GM23338 (cell line): ENCODE results near the gene KRT85. TPM values are rescaled to one million over a fixed set of nuclear protein-coding genes. Genes with fewer than 3 reads are reported as not detected.

Source experiments
- ATAC-seq: fragments of 200-7000 bp; cut with Tn5 transposase; 3 replicates; pipeline ENCODE4 v1.9.1; 2020
- DNase-seq: peaks from one replicate; pipeline ENCODE4 v3.0.0-alpha.2; 2015; ENCODE audit warnings: low spot score
- H2AFZ ChIP-seq: fragments of 200-600 bp; sonication (generic); 2 replicates; pipeline ENCODE4 v1.8.0; 2016; ENCODE audit warnings: antibody characterized with exemption, mild to moderate bottlenecking, moderate library complexity
- H3F3A ChIP-seq: fragments of 200-600 bp; sonication (generic); replicated peaks from 2 replicates; pipeline ENCODE4 v1.8.0; 2017; ENCODE audit warnings: antibody characterized with exemption, mixed run types, low read depth
- H3K27ac ChIP-seq: fragments of 200-600 bp; sonication (generic); 2 replicates; pipeline ENCODE4 v1.6.1; 2016; ENCODE audit warnings: low read depth
- H3K27me3 ChIP-seq: fragments of 200-600 bp; sonication (generic); 2 replicates; pipeline ENCODE4 v1.8.0; 2016; ENCODE audit warnings: mild to moderate bottlenecking, mixed run types, moderate library complexity; ENCODE audit not compliant: insufficient read depth
- H3K36me3 ChIP-seq: fragments of 200-600 bp; sonication (generic); 2 replicates; pipeline ENCODE4 v1.8.0; 2016; ENCODE audit warnings: mild to moderate bottlenecking; ENCODE audit not compliant: insufficient read depth
- H3K4me1 ChIP-seq: fragments of 200-600 bp; sonication (generic); 2 replicates; pipeline ENCODE4 v1.8.0; 2016; ENCODE audit warnings: mild to moderate bottlenecking, moderate library complexity; ENCODE audit not compliant: insufficient read depth
- H3K4me2 ChIP-seq: fragments of 200-600 bp; sonication (generic); 2 replicates; pipeline ENCODE4 v1.7.1; 2017; ENCODE audit warnings: mixed run types
- H3K4me3 ChIP-seq: fragments of 200-600 bp; sonication (generic); 2 replicates; pipeline ENCODE4 v1.6.1; 2016; ENCODE audit warnings: mixed run types
- H3K79me2 ChIP-seq: fragments of 200-600 bp; sonication (generic); replicated peaks from 2 replicates; pipeline ENCODE4 v1.8.0; 2017; ENCODE audit warnings: mild to moderate bottlenecking; ENCODE audit not compliant: insufficient read depth
- H3K9me2 ChIP-seq: fragments of 200-600 bp; sonication (generic); 2 replicates; pipeline ENCODE4 v1.8.0; 2017; ENCODE audit not compliant: insufficient read depth
- H4K20me1 ChIP-seq: fragments of 200-600 bp; sonication (generic); replicated peaks from 2 replicates; pipeline ENCODE4 v1.8.0; 2017; ENCODE audit warnings: mild to moderate bottlenecking; ENCODE audit not compliant: insufficient read depth
- H3K27ac Mint-ChIP-seq: 2 replicates; pipeline ENCODE4 v1.8.0; 2020; ENCODE audit warnings: inconsistent platforms, mild to moderate bottlenecking, moderate library complexity, mixed read lengths
- H3K27me3 Mint-ChIP-seq: 3 replicates; pipeline ENCODE4 v1.8.0; 2022; ENCODE audit warnings: low read depth, mild to moderate bottlenecking, moderate library complexity, mixed read lengths, inconsistent platforms; ENCODE audit not compliant: insufficient read depth, poor library complexity
- H3K36me3 Mint-ChIP-seq: 3 replicates; pipeline ENCODE4 v1.8.0; 2021; ENCODE audit warnings: low read depth, mild to moderate bottlenecking, inconsistent platforms, moderate library complexity, mixed read lengths
- H3K4me1 Mint-ChIP-seq: 3 replicates; pipeline ENCODE4 v1.8.0; 2020; ENCODE audit warnings: mild to moderate bottlenecking, inconsistent platforms, mixed read lengths
- H3K4me3 Mint-ChIP-seq: 3 replicates; pipeline ENCODE4 v1.8.0; 2021; ENCODE audit warnings: moderate library complexity, mild to moderate bottlenecking, inconsistent platforms, mixed read lengths
- H3K9me3 Mint-ChIP-seq: 3 replicates; pipeline ENCODE4 v1.8.0; 2020; ENCODE audit warnings: moderate library complexity, mild to moderate bottlenecking, inconsistent platforms, mixed read lengths
- CTCF ChIP-seq, 2 experiments: fragments of 200-600 bp in 1 of 2; sonication (generic) in 1 of 2; conservative IDR thresholded peaks; 2 replicates each; pipeline versions ENCODE4 v1.5.1 to v1.6.1; 2016 to 2017; ENCODE audit warnings: antibody characterized with exemption in 2 of 2, low read depth in 2 of 2, mild to moderate bottlenecking in 2 of 2, moderate library complexity in 1 of 2
- EZH2phosphoT487 ChIP-seq: fragments of 200-600 bp; sonication (generic); IDR thresholded peaks from one replicate; pipeline ENCODE4 v1.8.1; 2018; ENCODE audit warnings: antibody characterized with exemption; ENCODE audit not compliant: unreplicated experiment
- JUNB ChIP-seq: IDR thresholded peaks from one replicate; pipeline ENCODE4 v1.6.1; 2016; ENCODE audit warnings: antibody characterized with exemption; ENCODE audit not compliant: unreplicated experiment
- ZNF462 ChIP-seq: fragments of 250-450 bp; sonication (Bioruptor Pico); IDR thresholded peaks from 2 replicates; pipeline ENCODE4 v1.5.0; 2020; ENCODE audit warnings: mild to moderate bottlenecking, moderate library complexity
- polyA plus RNA-seq: library from polyadenylated mRNA; unstranded; fragments of >200 nt; fragmentation: Nextera tagmentation; extraction: Ambion mirVana; gene quantifications from 2 replicates; pipeline ENCODE4 v1.2.1, GENCODE V29; 2016
- total RNA-seq: library from RNA; depleted of rRNA; stranded (reverse); fragments of >200 nt; shearing (Covaris generic); gene quantifications from 2 replicates; pipeline ENCODE4 v1.2.3, GENCODE V29; 2014

The KRT85 gene
- total and polyA plus RNA-seq, 2 experiments from 2014 or later = not detected

GRCh38 chr12:52362118-52362726 lies 5.1 kb downstream of the KRT85 start:
- H3K9me3 Mint-ChIP-seq = no peaks in the 10 kb centered on the region
- Histone ChIP-seq H2AFZ (no peak overlapping the region), H3F3A (no peaks in the 10 kb centered on the region), H3K79me2 (no peaks in the 10 kb centered on the region), H4K20me1 (no peaks in the 10 kb centered on the region), H3K36me3 (no peaks in the 10 kb centered on the region), H3K4me2 (no peak overlapping the region), H3K27me3 (no peaks in the 10 kb centered on the region), H3K9me2 (no peaks in the 10 kb centered on the region), H3K4me3 (no peak overlapping the region), H3K4me1 (no peaks in the 10 kb centered on the region), H3K27ac (no peak overlapping the region)
- peaks cover 2% of the 10 kb centered on the region for H3K27me3 Mint-ChIP-seq
- TF ChIP-seq ZNF462 (peak; percentile 14; the same call in 1 of the 2 replicates), CTCF (conservative IDR thresholded peaks at IDR 0.05; ENCODE audit: low read depth in 2 of 2) (peak; percentile 63 to 64), JUNB (no peak), EZH2phosphoT487 (no peak)
- no peak overlapping the region for H3K4me3 Mint-ChIP-seq
- H3K4me1 Mint-ChIP-seq = peaks cover 9% of the 10 kb centered on the region
- no peak overlapping the region for H3K27ac Mint-ChIP-seq
- H3K36me3 Mint-ChIP-seq = no peaks in the 10 kb centered on the region
- ATAC-seq (peak; percentile 59), DNase-seq (peak; percentile 34)
